K562 (cell line): ENCODE measurements around the gene VPS35. TPM values are rescaled to one million over a fixed set of nuclear protein-coding genes. Genes with fewer than 3 reads are reported as not detected.
A peak's percentile ranks its signal among the peaks of the same experiment; 100 is the strongest.
"Not testable (repeated sequence)": the region's sequence is repeated elsewhere in the genome, so short reads cannot be mapped to it uniquely, and the experiment has no call there.

Experiments
- ATAC-seq: fragments of 200-7000 bp; cut with Tn5 transposase; 3 replicates; pipeline ENCODE4 v1.9.1; 2020; ENCODE audit warnings: moderate library complexity
- BruUV-seq: library from RNA; stranded (reverse); fragments of 400-500 nt; replicated peaks from 2 replicates; lab custom pipeline; 2021; lab: Mats Ljungman, UMichigan
- CTCF ChIA-PET: fragments of 300-600 bp; formaldehyde crosslinking; extraction: SDS; loops from one replicate; lab custom pipeline; 2021; ENCODE audit warnings: low intra/inter-chr PET ratio; lab: Yijun Ruan, JAX
- POLR2A ChIA-PET: fragments of 300-600, 350-650 bp; sonication (Branson Sonifier 250); formaldehyde crosslinking; extraction: SDS; loops from one replicate; lab custom pipeline; 2021; ENCODE audit warnings: antibody characterized with exemption, inconsistent platforms; lab: Yijun Ruan, JAX
- DNase-seq, 4 experiments: peaks; one replicate each; pipeline versions ENCODE4 v3.0.0 to v3.0.0-alpha.2; 2011 to 2018; ENCODE audit warnings: low spot score in 3 of 4, mixed read lengths in 3 of 4; ENCODE audit errors: extremely low read depth in 1 of 4
- FAIRE-seq: peaks from 2 replicates; lab custom pipeline; 2011; peaks lifted over from hg19 to GRCh38; lab: Jason Lieb, UNC
- H2AFZ ChIP-seq: 2 replicates; pipeline ENCODE4 v1.6.0; 2011; ENCODE audit warnings: low read depth, low read length, control low read depth, inconsistent platforms
- H3K27ac ChIP-seq: fragments of 200-600 bp; 3 replicates; pipeline ENCODE4 v1.8.0; 2011; ENCODE audit warnings: low read depth, mild to moderate bottlenecking, control low read depth, inconsistent platforms, low read length, moderate library complexity, mixed read lengths; ENCODE audit errors: extremely low read depth
- H3K27me3 ChIP-seq, 2 experiments: fragments of 300-600 bp in 1 of 2; 2 replicates in 1 of 2; 3 replicates in 1 of 2; pipeline versions ENCODE4 v1.6.0 to v1.8.0; 2011; ENCODE audit warnings: inconsistent platforms in 2 of 2, low read length in 2 of 2, mild to moderate bottlenecking in 1 of 2, mixed read lengths in 1 of 2, moderate library complexity in 1 of 2; ENCODE audit not compliant: control insufficient read depth in 2 of 2, insufficient read depth in 2 of 2
- H3K36me3 ChIP-seq: fragments of 300-600 bp; 3 replicates; pipeline ENCODE4 v1.8.0; 2011; ENCODE audit warnings: mild to moderate bottlenecking, low read length, inconsistent platforms; ENCODE audit not compliant: control insufficient read depth, insufficient read depth
- H3K4me1 ChIP-seq, 2 experiments: fragments of 200-600 bp in 1 of 2; replicated peaks in 1 of 2; 2 replicates in 1 of 2; 3 replicates in 1 of 2; pipeline versions ENCODE4 v1.5.1 to v1.8.0; 2011; ENCODE audit warnings: inconsistent platforms in 2 of 2, low read length in 2 of 2, mild to moderate bottlenecking in 1 of 2, mixed read lengths in 1 of 2, moderate library complexity in 1 of 2; ENCODE audit not compliant: control insufficient read depth in 2 of 2, insufficient read depth in 2 of 2
- H3K4me2 ChIP-seq: 2 replicates; pipeline ENCODE4 v1.6.1; 2011; ENCODE audit warnings: low read length, control low read depth, inconsistent platforms, mixed read lengths; ENCODE audit not compliant: insufficient read depth
- H3K4me3 ChIP-seq: fragments of 200-600 bp; sonication (generic), shearing (Covaris generic); 2 replicates; pipeline ENCODE4 v1.5.1; 2016; ENCODE audit warnings: control low read depth, inconsistent platforms
- H3K79me2 ChIP-seq: fragments of 200-600 bp; 3 replicates; pipeline ENCODE4 v1.8.0; 2011; ENCODE audit warnings: low read length, inconsistent platforms; ENCODE audit not compliant: control insufficient read depth, insufficient read depth
- H3K9ac ChIP-seq, 2 experiments: 2 replicates each; pipeline versions ENCODE4 v1.6.0 to v1.6.1; 2011; ENCODE audit warnings: low read depth in 2 of 2, low read length in 2 of 2, control low read depth in 1 of 2, inconsistent platforms in 1 of 2, mild to moderate bottlenecking in 1 of 2, mixed read lengths in 1 of 2; ENCODE audit not compliant: insufficient read depth in 1 of 2
- H3K9me1 ChIP-seq: one replicate; pipeline ENCODE4 v1.6.0; 2011; ENCODE audit warnings: inconsistent platforms, mild to moderate bottlenecking, low read length, moderate library complexity; ENCODE audit not compliant: control insufficient read depth, insufficient read depth
- H3K9me3 ChIP-seq: replicated peaks from 2 replicates; pipeline ENCODE4 v1.5.1; 2011; ENCODE audit warnings: low read depth, low read length, inconsistent platforms; ENCODE audit not compliant: control insufficient read depth, insufficient read depth
- H4K20me1 ChIP-seq: replicated peaks from 2 replicates; pipeline ENCODE4 v1.6.1; 2011; ENCODE audit warnings: low read length, inconsistent platforms, mixed read lengths; ENCODE audit not compliant: control insufficient read depth, insufficient read depth
- ARID1B ChIP-seq: fragments of 450-650 bp; IDR thresholded peaks from 2 replicates; pipeline ENCODE4 v1.6.1; 2016; ENCODE audit warnings: antibody characterized with exemption, mild to moderate bottlenecking, inconsistent platforms
- ATF3 ChIP-seq, 2 experiments: fragments of 450-650 bp in 1 of 2; sonication (generic) in 1 of 2; formaldehyde crosslinking in 1 of 2; IDR thresholded peaks in 1 of 2; conservative IDR thresholded peaks in 1 of 2; 2 replicates each; pipeline versions ENCODE4 v1.6.1 to v1.8.1; 2016 to 2023; ENCODE audit warnings: mild to moderate bottlenecking in 2 of 2, moderate library complexity in 2 of 2, inconsistent platforms in 1 of 2, missing genetic modification reagents in 1 of 2
- ATF7 ChIP-seq: fragments of 450-650 bp; IDR thresholded peaks from 2 replicates; pipeline ENCODE4 v1.7.1; 2014; ENCODE audit warnings: mild to moderate bottlenecking, moderate library complexity
- CTBP1 ChIP-seq: fragments of 450-650 bp; IDR thresholded peaks from 2 replicates; pipeline ENCODE4 v1.6.1; 2016; ENCODE audit warnings: borderline replicate concordance
- JUND ChIP-seq, 2 experiments: IDR thresholded peaks; 2 replicates in 1 of 2; 3 replicates in 1 of 2; pipeline ENCODE4 v1.6.1; 2011; ENCODE audit warnings: borderline replicate concordance in 2 of 2, low read depth in 2 of 2, low read length in 2 of 2, improper control_type of control experiment in 1 of 2, missing biosample characterization in 1 of 2, missing genetic modification characterization in 1 of 2, missing genetic modification reagents in 1 of 2
- RAD21 ChIP-seq, 2 experiments: fragments of 250-450 bp in 1 of 2; fragments of 450-650 bp in 1 of 2; sonication (Bioruptor Pico) in 1 of 2; formaldehyde crosslinking in 1 of 2; IDR thresholded peaks in 1 of 2; conservative IDR thresholded peaks in 1 of 2; 2 replicates each; pipeline versions ENCODE4 v1.4.0 to v1.8.0; 2020 to 2022; ENCODE audit warnings: mild to moderate bottlenecking in 2 of 2, moderate library complexity in 1 of 2
- RCOR1 ChIP-seq, 2 experiments: IDR thresholded peaks; 2 replicates each; pipeline ENCODE4 v1.6.1; 2012; ENCODE audit warnings: low read depth in 2 of 2, low read length in 2 of 2, borderline replicate concordance in 1 of 2, improper control_type of control experiment in 1 of 2
- TAF9B ChIP-seq: fragments of 450-650 bp; IDR thresholded peaks from 2 replicates; pipeline ENCODE4 v1.6.1; 2018; ENCODE audit warnings: mild to moderate bottlenecking; ENCODE audit not compliant: partially characterized antibody
- ZNF551 ChIP-seq: fragments of 250-450 bp; sonication (Bioruptor Pico); IDR thresholded peaks from 2 replicates; pipeline ENCODE4 v1.5.0; 2021; ENCODE audit warnings: mild to moderate bottlenecking, moderate library complexity
- WGBS: fragments of 100-300 bp; shearing (Covaris generic); methylation state at CpG from one replicate; pipeline ENCODE4 v1.1.6; 2016; ENCODE audit warnings: low coverage, mixed read lengths; ENCODE audit not compliant: insufficient coverage; ENCODE audit errors: missing lambda C conversion rate; 5-methylcytosine and 5-hydroxymethylcytosine counted together
- in situ Hi-C: fragments of 300-500 bp; cut with MboI; formaldehyde crosslinking; loops from 4 replicates; pipeline ENCODE4 v1.15.0; 2018; ENCODE audit warnings: inconsistent platforms, mixed read lengths
- intact Hi-C: fragments of 100-400 bp; cut with micrococcal nuclease; formaldehyde crosslinking; loops from 2 replicates; pipeline ENCODE4 v1.14.2; 2022
- polyA plus RNA-seq, 8 experiments: library from polyadenylated mRNA; depleted of rRNA in 4 of 8; stranded (reverse) in 5 of 8; unstranded in 3 of 8; fragments of >200 nt; fragmentation: Nextera tagmentation in 2 of 8; fragmentation: Illumina TruSeq in 1 of 8; extraction: Ambion mirVana in 2 of 8; extraction: Trizol in 1 of 8; gene quantifications; 2 replicates each; pipeline versions ENCODE4 v1.2.1 to v1.2.3, GENCODE V29; 2011 to 2014; ENCODE audit warnings: inconsistent platforms in 1 of 8, missing spikeins in 1 of 8
- total RNA-seq, 7 experiments: library from RNA; depleted of rRNA in 6 of 7; stranded (reverse); fragments of >200 nt in 6 of 7; fragmentation: Illumina TruSeq in 2 of 7; extraction: Trizol in 2 of 7; gene quantifications; 2 replicates each; pipeline versions ENCODE4 v1.2.1 to v1.2.3, GENCODE V29; 2011 to 2021; ENCODE audit warnings: low replicate concordance in 1 of 7

Gene VPS35
- total and polyA plus RNA-seq, 9 of the 15 experiments (the other 6 are each of a cell fraction or from before 2014, with no cell fraction given) = 32.7 to 131 (median 66.2) TPM

GRCh38 chr16:46627746-46628145 is 61.2 kb downstream of the VPS35 start:
- DNase-seq = peak in 1 of 4 experiments; percentile 28
- no peak for ATAC-seq
- no peaks in the 10 kb centered on the region for H3K9me3 ChIP-seq
- ChIA-PET POLR2A (interaction anchor here (0.6 kb wide), 1 partner anchor 27 kb away, joined by 4 read pairs; no protein-coding TSS in a partner anchor), CTCF (no interaction called here)
- H3K4me1 ChIP-seq = peaks cover under 1 to 10% of the 10 kb centered on the region in 2 experiments; a peak in 4 of 5 replicates
- no peak overlapping the region for H3K9ac ChIP-seq
- TF ChIP-seq ARID1B (peak; percentile 29; the same call in 1 of the 2 replicates), ATF7 (peak; percentile 57; the same call in 1 of the 2 replicates), RAD21 (CRISPR knock-in tag; conservative IDR thresholded peaks at IDR 0.05 in 1 of 2, IDR thresholded peaks at IDR 0.05 in 1 of 2) (no peak), JUND (IDR thresholded peaks at IDR 0.05; ENCODE audit: borderline replicate concordance, low read depth, low read length) (peak; percentile 46; the same call in 1 of the 2 replicates), JUND (tag; IDR thresholded peaks at IDR 0.05; ENCODE audit: borderline replicate concordance, low read depth, low read length) (no peak; the same call in 2 of the 3 replicates), ZNF551 (no peak), RCOR1 (IDR thresholded peaks at IDR 0.05; ENCODE audit: borderline replicate concordance in 1 of 2, low read depth in 2 of 2, low read length in 2 of 2) (0 out of 4 replicates have a peak, but pooled peaks of 1 of the 2 experiments have one; percentile 16), TAF9B (no peak), CTBP1 (peak; percentile 24; the same call in 1 of the 2 replicates), ATF3 (IDR thresholded peaks at IDR 0.05) (peak; percentile 46; the same call in 1 of the 2 replicates), ATF3 (CRISPR knock-in tag; conservative IDR thresholded peaks at IDR 0.05) (no peak)
- no peaks in the 10 kb centered on the region for H3K9me1 ChIP-seq
- H3K4me2 ChIP-seq = no peak overlapping the region
- H3K4me3 ChIP-seq = no peak overlapping the region
- no peak overlapping the region for H3K27ac ChIP-seq
- no peaks in the 10 kb centered on the region for H3K79me2 ChIP-seq
- 12% methylated on average over 5 of the region's 5 CpGs for WGBS
- FAIRE-seq = no peak
- no TSS peak for BruUV-seq
- H3K27me3 ChIP-seq = no peaks in the 10 kb centered on the region; a peak in 1 of 5 replicates
- in situ Hi-C loops (no loop called here), intact Hi-C loops (no loop called here)
- H2AFZ ChIP-seq = no peak overlapping the region
- H4K20me1 ChIP-seq = no peaks in the 10 kb centered on the region
- H3K36me3 ChIP-seq = no peaks in the 10 kb centered on the region

DNA sequence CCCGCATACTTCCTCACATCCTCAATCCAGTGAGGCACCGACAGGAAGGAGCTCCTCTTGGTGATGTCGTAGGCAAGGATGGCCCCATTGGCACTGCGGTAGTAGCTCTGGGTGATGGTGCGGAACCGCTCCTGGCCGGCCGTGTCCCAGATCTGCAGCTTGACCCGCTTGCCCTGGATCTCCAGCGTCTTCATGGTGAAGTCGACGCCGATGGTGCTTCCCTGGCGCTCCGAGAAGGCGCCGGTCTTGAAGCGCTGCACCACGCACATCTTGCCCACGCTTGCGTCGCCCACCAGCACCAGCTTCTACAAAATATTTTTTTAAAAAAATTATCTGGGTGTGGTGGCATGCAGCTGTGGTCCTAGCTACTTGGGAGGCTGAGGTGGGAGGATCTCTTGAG is 62.3 kb downstream of the VPS35 start:
- FAIRE-seq, H3K27me3 ChIP-seq, H3K9me3 ChIP-seq, H3K9me1 ChIP-seq, DNase-seq, in situ Hi-C loops, H3K4me1 ChIP-seq, H3K79me2 ChIP-seq, H3K27ac ChIP-seq, H4K20me1 ChIP-seq, H3K4me2 ChIP-seq, H2AFZ ChIP-seq, intact Hi-C loops, BruUV-seq, POLR2A ChIA-PET, H3K4me3 ChIP-seq, H3K36me3 ChIP-seq, H3K9ac ChIP-seq, CTCF ChIA-PET, ATAC-seq: not testable (repeated sequence)
- WGBS = 69% methylated on average over 19 of the region's 22 CpGs
